Adrenal gland (tissue), 12 donors: ENCODE data around the gene IFT25. TPM values are rescaled to one million over a fixed set of nuclear protein-coding genes. Genes with fewer than 3 reads are reported as not detected.

Experiments
- DNase-seq, 7 donors: peaks; one replicate each; pipeline ENCODE4 v3.0.0-alpha.2; 2019 to 2020
- H3K27ac ChIP-seq, 5 donors: fragments of 200-600 bp; sonication (generic) in 4 of 5; 1 replicate in 3 of 5; 2 replicates in 2 of 5; pipeline versions ENCODE4 v1.5.1 to v1.8.0; 2016 to 2020; ENCODE audit warnings: mild to moderate bottlenecking in 1 of 5
- H3K27me3 ChIP-seq: fragments of 200-600 bp; 2 replicates; pipeline ENCODE4 v1.8.0; 2021
- H3K36me3 ChIP-seq, 2 donors: fragments of 200-600 bp; replicated peaks in 1 of 2; 1 replicate in 1 of 2; 2 replicates in 1 of 2; pipeline versions ENCODE4 v1.5.1 to v1.8.0; 2018 to 2022
- H3K4me1 ChIP-seq, 2 donors: fragments of 200-600 bp; replicated peaks in 1 of 2; 1 replicate in 1 of 2; 2 replicates in 1 of 2; pipeline versions ENCODE4 v1.5.1 to v1.8.0; 2018 to 2021
- H3K4me3 ChIP-seq, 4 donors: fragments of 200-600 bp; sonication (generic) in 3 of 4; one replicate each; pipeline ENCODE4 v1.5.1; 2016 to 2018
- H3K9me3 ChIP-seq, 3 donors: fragments of 200-600 bp; sonication (generic) in 1 of 3; replicated peaks in 1 of 3; 1 replicate in 2 of 3; 2 replicates in 1 of 3; pipeline versions ENCODE4 v1.5.1 to v1.8.0; 2016 to 2021
- POLR2A ChIP-seq, 2 donors: fragments of 450-650 bp; IDR thresholded peaks; one replicate each; pipeline ENCODE4 v1.6.1; 2017; ENCODE audit warnings: antibody characterized with exemption in 2 of 2, mild to moderate bottlenecking in 2 of 2, moderate library complexity in 1 of 2
- WGBS, 4 donors: extraction: QIAGEN DNeasy Blood & Tissue Kit in 2 of 4; methylation state at CpG; one replicate each; pipeline versions ENCODE4 v1.1.5 to v1.1.7; 2013 to 2017; 5-methylcytosine and 5-hydroxymethylcytosine counted together
- intact Hi-C, 2 donors: fragments of 100-400 bp; cut with DNase I; formaldehyde crosslinking; loops; one replicate each; pipeline versions ENCODE4 v1.14.1 to v1.15.0; 2022 to 2023
- polyA plus RNA-seq, 3 donors: library from polyadenylated mRNA; stranded (reverse); fragments of 200-250 nt in 2 of 3; fragments of 350-450 nt in 1 of 3; fragmentation: Illumina TruSeq in 1 of 3; extraction: RNeasy Lipid Tissue Mini Kit (QIAGEN cat#74804) in 1 of 3; gene quantifications; one replicate each; pipeline ENCODE4 v1.2.3, GENCODE V29; 2013 to 2014
- total RNA-seq, 9 donors: library from RNA; depleted of rRNA in 4 of 9; stranded (reverse); fragments of >200 nt in 4 of 9; fragments of 120-200 nt in 1 of 9; fragmentation: NEBNext Ultra II Directional in 1 of 9; extraction: Animal tissue kit (Norgen Biotek cat#: 25700) in 1 of 9; gene quantifications; one replicate each; pipeline versions ENCODE4 v1.1.0 to v1.2.4, GENCODE V29; 2013 to 2023
- TF ChIP-seq, protein P1 (sequence below), 6 experiments: fragments of 450-650 bp in 4 of 6; fragments of 200-600 bp in 2 of 6; sonication (generic) in 1 of 6; IDR thresholded peaks; 1 replicate in 5 of 6; 2 replicates in 1 of 6; pipeline versions ENCODE4 v1.5.1 to v1.8.0; 2016 to 2021; ENCODE audit warnings: antibody characterized with exemption in 6 of 6, mild to moderate bottlenecking in 2 of 6, moderate library complexity in 1 of 6
- donor health status: healthy with polysubstance abuse.
- donor health status: Bipolar disorder and iron deficiency.
- donor health status: DM: yes; HTN: yes; CAD: no.
- donor health status: DM: no; HTN: no; CAD: no.
- donor health status: DM: no; HTN: no; CAD: no.
- donor health status: DM: yes; HTN: yes; CAD: no.

The IFT25 gene
- total and polyA plus RNA-seq, 12 donors, result 7.2 to 53.1 (median 29.1) TPM

DNA sequence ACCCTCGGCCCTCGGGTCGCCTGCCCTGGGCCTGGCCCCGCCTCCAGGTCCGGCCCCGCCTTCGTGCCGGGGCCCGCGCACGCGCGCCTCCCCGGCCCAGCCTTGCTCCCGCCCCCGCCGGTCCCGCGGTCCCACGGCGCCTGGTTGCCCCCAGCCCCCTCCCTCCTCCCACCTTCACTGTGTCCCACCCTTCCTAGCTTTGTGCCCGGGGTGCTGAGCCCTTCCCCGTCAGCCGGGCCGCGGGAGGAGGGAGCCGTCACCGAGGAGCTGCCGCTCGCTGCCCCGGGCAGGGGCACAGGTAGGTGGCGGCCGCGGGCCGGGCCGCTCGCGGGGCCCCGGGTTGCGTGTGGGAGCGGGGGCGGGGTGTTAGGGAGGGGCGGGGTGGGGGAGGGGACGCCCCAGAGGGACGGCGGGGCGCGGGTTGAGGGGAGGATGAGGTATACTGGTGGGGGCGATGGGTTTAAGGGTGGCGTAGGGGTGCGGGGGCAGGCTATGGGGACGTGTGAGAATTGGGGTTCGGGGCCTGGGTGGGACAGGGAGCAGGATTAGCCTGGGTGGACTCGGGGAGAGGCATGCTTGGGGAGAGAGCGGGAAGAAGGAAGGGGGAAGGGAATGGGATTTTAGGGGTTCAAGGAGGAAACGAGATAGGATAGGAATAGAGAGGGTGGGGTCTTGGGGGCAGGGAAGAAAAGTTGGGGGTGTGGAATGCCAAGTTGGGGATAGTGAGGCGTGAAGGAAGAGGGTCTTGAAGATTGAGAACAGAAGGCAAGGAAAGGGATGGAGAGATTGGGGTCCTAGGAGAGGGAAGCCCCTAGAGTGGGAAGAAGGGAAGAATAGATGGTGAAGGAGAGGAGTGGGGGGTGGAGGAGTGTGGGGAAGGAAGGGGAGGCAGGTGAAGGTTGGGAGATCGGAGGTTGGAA lies 1.0 kb upstream of the IFT25 start, which contains the start of gene LRRC42:
Gene LRRC42, plus strand, starts transcription at position 99 of the 920 bp plus-strand sequence. CDS start 5,650 bp downstream, outside the sequence.
- DNase-seq, result no peak
- TF ChIP-seq, protein P1, sequence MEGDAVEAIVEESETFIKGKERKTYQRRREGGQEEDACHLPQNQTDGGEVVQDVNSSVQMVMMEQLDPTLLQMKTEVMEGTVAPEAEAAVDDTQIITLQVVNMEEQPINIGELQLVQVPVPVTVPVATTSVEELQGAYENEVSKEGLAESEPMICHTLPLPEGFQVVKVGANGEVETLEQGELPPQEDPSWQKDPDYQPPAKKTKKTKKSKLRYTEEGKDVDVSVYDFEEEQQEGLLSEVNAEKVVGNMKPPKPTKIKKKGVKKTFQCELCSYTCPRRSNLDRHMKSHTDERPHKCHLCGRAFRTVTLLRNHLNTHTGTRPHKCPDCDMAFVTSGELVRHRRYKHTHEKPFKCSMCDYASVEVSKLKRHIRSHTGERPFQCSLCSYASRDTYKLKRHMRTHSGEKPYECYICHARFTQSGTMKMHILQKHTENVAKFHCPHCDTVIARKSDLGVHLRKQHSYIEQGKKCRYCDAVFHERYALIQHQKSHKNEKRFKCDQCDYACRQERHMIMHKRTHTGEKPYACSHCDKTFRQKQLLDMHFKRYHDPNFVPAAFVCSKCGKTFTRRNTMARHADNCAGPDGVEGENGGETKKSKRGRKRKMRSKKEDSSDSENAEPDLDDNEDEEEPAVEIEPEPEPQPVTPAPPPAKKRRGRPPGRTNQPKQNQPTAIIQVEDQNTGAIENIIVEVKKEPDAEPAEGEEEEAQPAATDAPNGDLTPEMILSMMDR (IDR thresholded peaks at IDR 0.05), result peak in 1 of 6 experiments; percentile 8
- TF ChIP-seq POLR2A (IDR thresholded peaks at IDR 0.05), result peak in 1 of 2 donors; percentile 34
- Histone ChIP-seq H3K4me1 (peaks cover 13 to 52% of the 10 kb centered on the region in 2 donors), H3K4me3 (peak within 1 kb of the TSS; percentile 21 to 94 (median 78)), H3K27ac (peak within 1 kb of the TSS; percentile 70 to 96 (median 93)), H3K9me3 (no peaks in the 10 kb centered on the region), H3K36me3 (no peaks in the 10 kb centered on the region), H3K27me3 (no peaks in the 10 kb centered on the region)
- intact Hi-C loops, result loop anchor here in 1 of 2 donors (10.0 kb wide), 1 partner anchor 52 kb away; the partner anchor contains the start of gene DIO1
- WGBS, 4 donors, result 1 to 7% (median 2%) methylated on average over 16 to 57 of the region's 58 CpGs

DNA sequence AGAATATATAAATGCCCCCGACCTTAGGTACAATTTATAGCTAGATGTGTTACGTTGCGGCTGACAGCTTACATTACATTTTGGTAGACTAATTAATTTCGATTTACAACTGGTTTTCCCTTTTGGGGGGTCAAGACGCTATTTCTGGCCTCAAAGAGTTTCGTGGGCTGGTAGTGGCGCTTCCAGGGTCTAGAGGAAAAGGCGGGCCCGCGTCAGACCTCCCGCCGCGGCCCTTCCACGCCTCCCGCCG lies 391 bp downstream of the IFT25 start:
- Histone ChIP-seq H3K4me1 (peaks cover 13 to 38% of the 10 kb centered on the region in 2 donors), H3K27ac (peak overlapping the region; percentile 48 to 96 (median 93)), H3K9me3 (no peaks in the 10 kb centered on the region), H3K36me3 (no peaks in the 10 kb centered on the region), H3K4me3 (peak overlapping the region; percentile 21 to 94 (median 78)), H3K27me3 (no peaks in the 10 kb centered on the region)
- 0 to 1% (median 0%) methylated on average over 14 to 16 of the region's 16 CpGs for WGBS, 4 donors
- DNase-seq, result no peak
- intact Hi-C loops, result loop anchor here in 1 of 2 donors (10.0 kb wide), 1 partner anchor 50 kb away; the partner anchor contains the start of gene DIO1
- TF ChIP-seq, protein P1 (IDR thresholded peaks at IDR 0.05), result no peak
- TF ChIP-seq POLR2A (IDR thresholded peaks at IDR 0.05), result no peak

DNA sequence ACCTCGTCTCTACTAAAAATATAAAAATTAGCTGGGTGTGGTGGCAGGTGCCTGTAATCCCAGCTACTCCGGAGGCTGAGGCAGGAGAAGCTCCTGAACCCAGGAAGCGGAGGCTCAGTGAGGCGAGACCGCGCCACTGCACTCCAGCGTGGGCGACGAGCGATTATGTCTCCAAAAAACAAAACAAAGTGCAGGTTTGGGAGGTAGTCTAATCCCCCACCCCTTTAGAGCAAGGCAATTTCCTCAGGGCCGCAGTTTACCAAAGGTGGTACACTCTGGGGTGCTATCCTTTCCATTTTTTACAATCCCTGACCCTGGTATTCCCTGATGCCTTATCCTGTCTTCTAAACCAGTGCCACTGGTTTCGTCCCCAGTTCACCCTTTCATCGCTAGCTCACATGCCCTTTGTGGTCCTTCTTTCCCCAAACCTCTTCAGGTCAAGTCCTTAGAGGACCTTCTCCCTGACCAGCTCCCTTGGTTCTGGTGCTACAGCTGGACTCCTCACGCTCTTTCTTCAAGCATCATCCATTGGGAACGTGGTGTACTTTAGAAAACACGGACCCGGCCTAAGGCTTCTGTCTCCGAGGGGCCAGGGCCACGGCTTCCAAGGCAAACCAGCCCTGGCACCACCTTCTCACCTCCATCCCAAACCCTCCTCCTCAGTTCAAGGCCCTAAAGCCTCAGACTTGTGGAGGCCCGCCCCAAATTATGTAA lies 873 bp downstream of the IFT25 start:
- no peak for DNase-seq
- no peaks in the 10 kb centered on the region for H3K27me3 ChIP-seq
- no peaks in the 10 kb centered on the region for H3K9me3 ChIP-seq
- intact Hi-C loops, result loop anchor here (5.0 to 10.0 kb wide), 2 partner anchors 50 to 57 kb away; partner anchors contain the start of genes DIO1 (in 1 of the 2) and YIPF1 (in 1 of the 2)
- no peaks in the 10 kb centered on the region for H3K36me3 ChIP-seq
- no peak for TF ChIP-seq POLR2A (IDR thresholded peaks at IDR 0.05)
- TF ChIP-seq, protein P1 (IDR thresholded peaks at IDR 0.05), result no peak
- H3K4me3 ChIP-seq, result peak overlapping the region; percentile 21 to 94 (median 78)
- peak overlapping the region; percentile 48 to 96 (median 93) for H3K27ac ChIP-seq
- 58 to 65% (median 59%) methylated on average over 20 of the region's 20 CpGs for WGBS, 4 donors
- peaks cover 13 to 33% of the 10 kb centered on the region in 2 donors for H3K4me1 ChIP-seq
